GM18873 (cell line): Measurements from ENCODE around the gene ZNF136.

ENCODE experiments used
- ATAC-seq: cut with Tn5 transposase; IDR thresholded peaks from one replicate; pipeline ENCODE4 v1.9.1; 2021; ENCODE audit warnings: mild to moderate bottlenecking, moderate library complexity, moderate number of reproducible peaks; ENCODE audit not compliant: unreplicated experiment, low FRiP score

Gene ZNF136

DNA sequence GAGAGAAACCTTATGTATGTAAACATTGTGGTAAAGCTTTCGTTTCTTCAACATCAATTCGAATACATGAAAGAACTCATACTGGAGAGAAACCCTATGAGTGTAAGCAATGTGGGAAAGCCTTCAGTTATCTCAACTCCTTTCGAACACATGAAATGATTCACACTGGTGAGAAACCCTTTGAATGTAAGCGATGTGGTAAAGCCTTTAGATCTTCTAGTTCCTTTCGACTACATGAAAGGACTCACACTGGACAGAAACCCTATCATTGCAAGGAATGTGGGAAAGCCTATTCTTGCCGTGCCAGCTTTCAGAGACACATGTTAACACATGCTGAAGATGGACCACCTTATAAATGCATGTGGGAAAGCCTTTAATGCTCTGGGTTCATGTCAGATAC lies 24.7 kb downstream of the ZNF136 start:
- ATAC-seq = no peak

DNA sequence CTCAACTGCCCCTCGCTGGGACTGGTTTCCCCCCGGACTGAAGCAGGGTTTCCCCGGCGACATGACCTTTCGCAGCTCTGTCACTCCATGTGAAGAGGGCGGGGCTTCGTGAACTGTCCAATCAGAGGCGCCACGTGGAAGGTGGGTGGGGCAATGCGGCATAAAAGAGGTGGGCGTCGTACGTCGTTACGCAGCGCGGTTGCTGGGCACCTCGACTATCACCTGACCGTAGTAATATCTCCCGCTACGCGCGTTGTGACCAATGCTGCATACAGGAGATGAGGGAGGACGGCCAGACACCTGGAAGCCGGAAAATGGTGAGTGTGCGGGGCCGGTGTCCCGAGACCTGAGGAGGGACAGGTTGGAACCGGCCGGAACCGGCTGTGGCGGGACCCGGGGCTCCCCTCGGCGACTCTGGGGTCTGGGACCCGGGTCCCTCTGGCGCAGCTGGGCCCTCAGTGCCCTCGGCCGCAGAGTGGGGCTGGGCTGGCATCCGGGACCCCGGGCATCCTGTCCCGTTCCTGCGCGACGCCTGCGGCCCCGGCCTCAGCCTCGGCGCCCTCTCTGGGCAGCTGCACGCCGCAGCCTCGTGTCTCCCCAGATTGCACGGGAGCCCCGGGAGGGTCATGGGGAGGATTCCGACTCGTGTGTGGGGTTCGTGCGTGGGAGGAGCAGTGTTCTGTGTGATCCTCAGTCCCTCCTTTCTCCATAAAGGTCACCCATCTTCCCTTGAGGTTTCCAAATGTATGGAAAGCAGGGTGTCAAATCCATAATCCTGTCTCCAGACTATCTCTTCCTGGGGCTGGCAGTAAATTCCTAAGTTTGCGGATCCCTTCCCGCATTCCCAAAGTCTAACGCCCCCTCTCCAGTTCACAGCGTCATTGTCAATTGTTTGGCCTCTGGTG lies 32.2 kb downstream of the ZNF136 start:
- ATAC-seq = no peak

DNA sequence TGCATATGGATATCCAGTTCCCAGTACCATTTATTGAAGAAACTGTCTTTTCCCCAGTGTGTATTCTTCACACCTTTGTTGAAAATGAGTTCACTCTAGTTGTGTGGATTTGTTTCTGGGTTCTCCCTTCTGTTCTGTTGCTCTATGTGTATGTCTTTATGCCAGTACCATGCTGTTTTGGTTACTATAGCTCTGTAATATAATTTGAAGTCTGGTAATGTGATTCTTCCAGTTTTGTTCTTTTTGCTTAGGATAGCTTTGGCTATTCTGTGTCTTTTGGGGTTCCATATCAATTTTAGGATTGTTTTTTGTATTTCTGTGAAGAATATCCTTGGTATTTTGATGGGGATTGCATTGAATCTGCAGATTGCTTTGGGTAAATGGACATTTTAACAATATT lies 35.2 kb downstream of the ZNF136 start:
- ATAC-seq = no peak

DNA sequence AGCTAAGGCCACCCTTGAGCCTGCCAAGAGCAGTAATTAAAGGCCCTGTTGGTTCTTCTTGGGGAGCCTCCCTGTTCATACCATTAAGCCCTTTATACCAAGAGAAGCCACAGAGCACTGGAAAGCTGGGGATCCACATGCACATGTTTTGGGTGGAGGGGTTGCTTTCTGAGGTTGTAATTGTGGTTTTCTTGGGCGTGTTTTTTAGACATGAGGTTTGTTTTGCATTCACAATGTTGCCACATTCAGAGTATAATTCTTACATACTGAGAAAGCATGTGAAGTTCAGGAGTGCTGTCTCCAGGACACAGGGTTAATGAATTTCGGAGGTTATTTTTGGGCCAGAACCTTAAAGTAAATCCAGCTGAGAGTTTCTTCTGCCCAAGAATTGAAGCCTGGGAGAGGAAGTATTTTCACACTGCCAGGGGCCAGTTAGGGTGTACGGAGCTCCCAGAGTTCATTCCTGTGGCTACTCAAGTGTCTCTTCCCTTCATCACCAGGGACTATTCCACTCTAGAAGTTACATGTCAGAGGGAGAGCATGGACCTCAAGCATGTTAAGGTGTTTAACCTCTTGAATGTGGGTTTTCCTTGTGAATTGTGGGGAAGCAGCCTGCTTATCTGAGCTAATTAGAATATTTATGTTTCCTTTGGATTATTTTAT lies 37.0 kb downstream of the ZNF136 start:
- no peak for ATAC-seq

DNA sequence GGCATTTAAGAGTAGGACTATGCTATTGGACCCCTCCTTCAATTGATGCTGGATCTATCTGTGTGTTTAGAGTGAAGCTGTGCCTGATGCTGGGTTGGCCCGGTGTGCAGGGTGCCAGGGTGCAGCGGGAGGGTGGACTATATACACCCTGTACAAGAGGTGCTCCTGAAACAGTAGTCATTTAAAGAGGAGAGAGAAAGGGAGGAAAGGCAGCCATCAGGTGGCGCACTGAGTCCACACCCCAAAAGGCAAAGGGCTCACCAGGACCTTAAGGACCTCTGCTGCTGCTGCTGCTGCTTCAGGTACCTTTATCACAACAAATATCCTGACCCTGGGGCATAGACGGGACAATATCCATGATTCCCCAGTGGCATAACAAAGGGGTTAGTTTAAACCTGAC lies 39.4 kb downstream of the ZNF136 start:
- ATAC-seq = no peak

DNA sequence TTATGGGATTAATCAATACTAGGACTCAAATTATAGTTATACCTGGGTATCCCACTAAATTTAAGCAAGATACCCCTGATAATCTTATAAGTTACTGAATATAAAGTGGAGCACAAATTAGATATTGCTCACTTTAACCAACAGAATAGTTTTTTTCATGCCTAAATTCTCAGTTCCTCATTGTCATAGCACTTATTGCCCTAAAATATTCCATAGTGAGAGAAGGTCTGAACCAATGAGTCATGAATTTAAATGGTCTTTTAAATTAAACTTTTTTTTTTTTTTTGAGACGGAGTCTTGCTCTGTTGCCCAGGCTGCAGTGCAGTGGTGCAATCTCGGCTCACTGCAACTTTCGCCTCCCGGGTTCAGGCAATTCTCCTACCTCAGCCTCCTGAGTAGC lies 42.4 kb downstream of the ZNF136 start:
- no peak for ATAC-seq

DNA sequence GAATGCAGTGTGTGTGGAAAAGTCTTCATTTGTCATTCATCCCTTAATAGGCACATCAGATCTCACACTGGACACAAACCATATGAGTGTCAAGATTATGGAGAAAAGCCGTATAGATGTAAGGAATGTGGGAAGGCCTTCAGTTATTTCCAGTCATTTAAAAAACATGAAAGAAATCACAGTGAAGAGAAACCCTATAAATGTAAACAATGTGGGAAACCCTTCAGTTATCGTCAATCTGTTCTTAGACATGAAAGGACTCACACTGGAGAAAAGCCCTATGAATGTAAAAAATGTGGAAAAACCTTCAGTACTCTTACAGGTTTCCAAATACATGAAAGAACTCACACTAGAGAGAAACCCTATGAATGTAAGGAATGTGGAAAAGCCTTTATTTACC lies 45.3 kb downstream of the ZNF136 start:
- no peak for ATAC-seq

DNA sequence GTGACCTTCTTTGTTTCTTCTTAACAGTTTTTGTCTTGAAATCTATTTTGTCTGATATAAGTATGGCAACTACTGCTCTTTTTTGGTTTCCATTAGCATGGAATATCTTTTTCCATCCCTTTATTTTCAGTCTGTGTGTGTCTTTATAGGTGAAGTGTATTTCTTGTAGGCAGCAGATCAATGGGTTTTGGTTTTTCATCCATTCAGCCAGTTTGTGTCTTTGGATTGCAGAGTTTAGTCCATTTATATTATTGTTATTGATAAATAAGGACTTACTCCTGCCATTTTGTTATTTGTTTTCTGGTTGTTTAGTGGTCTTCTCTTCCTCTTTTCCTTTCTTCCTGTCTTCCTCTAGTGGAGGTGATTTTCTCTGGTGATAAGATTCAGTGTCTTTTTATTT lies 54.4 kb downstream of the ZNF136 start:
- no peak for ATAC-seq

DNA sequence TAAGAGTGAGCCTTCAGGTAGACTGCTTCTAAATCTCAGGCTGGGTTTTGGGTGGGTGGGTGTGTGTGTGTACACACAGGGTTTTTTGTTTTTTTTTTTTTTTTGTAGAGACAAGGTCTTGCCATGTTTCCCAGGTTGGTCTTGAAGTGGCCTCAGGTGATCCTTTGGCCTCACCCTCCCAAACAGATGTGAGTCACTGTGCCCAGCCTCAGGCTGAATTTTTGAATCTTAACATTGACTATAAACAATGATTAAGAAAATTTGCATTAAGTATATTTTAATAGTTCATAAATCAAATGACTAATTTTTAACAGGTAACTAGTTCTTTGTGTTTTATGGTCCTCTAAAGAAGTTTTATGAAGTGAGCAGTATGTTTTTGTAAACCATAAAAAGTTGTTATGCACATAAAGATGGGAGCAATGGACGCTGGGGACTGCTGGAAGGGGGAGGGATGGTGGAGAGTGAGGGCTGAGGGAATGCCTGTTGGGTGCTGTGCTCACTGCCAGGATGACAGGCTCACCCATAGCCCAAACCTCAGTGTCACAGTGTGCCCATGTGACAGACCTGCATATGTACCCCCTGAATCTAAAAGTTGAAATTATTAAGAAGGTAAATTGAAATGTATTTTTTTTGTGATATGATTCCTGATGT lies 60.2 kb downstream of the ZNF136 start:
- ATAC-seq = no peak

DNA sequence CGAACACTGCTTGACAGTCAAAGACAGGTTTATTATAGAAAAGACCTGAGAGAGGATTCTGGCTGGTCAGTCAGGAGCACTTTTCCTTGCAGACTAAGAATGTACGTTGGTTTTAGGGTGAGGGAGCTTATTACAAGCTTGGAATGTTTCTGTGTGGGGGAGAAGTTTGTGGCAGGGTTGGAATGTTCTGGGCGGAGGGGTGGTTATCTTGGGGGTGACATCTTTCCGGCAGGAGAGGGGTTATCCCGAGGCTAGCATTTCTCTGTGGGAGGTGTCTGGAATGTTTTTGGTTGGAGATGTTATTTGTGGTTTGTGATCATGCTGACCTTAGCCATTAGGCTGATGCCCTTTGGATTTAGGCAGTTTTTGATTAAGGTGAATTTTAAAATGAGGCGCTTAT lies 61.8 kb downstream of the ZNF136 start:
- no peak for ATAC-seq

DNA sequence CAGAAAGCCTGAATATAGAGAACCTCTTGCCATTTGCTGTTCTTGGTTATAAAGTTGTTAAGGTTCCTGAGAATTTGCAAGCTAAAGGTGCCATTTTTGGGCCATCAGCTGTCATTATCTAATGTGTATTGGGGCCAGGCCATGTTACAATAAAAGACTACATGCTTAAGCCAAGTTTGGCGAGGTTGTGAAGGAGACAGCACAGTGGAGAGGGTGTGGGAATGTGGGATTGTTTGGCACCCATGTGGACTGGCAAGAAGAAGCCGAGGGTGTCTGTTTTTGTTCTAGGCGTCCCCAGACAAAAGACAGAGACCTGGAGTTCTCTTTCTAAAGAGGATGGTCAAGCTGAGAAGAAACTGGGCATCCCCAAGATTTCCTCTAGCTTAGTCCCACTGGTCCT lies 67.1 kb downstream of the ZNF136 start:
- no peak for ATAC-seq

DNA sequence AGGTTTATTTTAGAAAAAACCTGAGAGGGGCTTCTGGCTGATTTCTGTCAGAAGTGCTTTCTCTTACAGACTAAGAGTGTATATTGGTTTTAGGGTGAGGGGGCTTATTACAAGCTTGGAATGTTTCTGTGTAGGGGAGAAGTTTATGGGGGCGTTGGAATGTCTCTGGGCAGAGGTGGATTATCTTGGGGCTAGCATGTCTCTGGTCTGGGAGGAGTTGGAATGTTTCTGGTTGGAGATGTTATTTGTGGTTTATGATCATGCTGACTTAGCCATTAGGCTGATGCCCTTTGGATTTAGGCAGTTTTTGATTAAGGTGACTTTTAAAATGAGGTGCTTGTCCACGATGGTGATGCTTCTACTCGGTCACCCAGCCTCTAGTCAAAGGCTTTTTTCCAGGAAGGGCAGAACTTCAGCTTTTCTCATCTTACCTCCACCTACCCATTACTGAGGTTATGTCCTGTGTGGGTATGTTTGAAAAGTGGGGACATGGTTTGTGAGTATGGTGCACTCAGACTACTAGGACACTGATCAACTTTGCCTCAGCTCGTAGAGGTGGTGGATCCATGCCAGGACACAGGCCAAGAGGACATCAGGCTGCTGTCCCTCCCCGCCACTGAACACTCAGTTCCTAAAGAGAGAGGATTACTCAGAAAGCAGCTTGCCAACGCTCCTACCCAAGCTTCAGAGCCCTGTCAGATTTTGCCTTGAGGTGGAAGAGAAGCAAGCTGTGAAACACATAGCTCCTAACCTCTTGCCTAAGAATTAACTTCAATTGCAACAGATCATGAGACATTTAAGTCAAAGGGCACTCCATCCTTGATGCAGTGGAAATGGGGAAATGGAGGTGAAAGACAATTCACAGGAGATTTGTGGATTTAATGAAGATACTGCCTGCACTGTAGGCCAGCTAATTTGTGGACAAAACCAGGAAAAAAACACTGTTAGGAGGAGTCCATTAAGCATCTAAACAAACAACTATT lies 68.1 kb downstream of the ZNF136 start:
- no peak for ATAC-seq

DNA sequence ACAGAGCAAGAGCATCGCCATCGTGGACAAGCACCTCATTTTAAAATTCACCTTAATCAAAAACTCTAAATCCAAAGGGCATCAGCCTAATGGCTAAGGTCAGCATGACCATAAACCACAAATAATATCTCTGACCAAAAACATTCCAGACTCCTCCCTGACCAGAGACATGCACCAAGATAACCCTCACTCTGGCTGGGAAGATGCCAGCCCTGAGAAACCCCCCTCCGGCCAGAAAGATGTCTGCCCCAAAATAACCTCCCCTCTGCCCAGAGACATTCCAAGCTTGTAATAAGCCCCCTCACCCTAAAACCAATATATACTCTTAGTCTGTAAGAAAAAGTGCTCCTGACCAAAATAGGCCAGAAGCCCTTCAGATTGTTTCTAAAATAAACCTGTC lies 70.1 kb downstream of the ZNF136 start:
- ATAC-seq = no peak

DNA sequence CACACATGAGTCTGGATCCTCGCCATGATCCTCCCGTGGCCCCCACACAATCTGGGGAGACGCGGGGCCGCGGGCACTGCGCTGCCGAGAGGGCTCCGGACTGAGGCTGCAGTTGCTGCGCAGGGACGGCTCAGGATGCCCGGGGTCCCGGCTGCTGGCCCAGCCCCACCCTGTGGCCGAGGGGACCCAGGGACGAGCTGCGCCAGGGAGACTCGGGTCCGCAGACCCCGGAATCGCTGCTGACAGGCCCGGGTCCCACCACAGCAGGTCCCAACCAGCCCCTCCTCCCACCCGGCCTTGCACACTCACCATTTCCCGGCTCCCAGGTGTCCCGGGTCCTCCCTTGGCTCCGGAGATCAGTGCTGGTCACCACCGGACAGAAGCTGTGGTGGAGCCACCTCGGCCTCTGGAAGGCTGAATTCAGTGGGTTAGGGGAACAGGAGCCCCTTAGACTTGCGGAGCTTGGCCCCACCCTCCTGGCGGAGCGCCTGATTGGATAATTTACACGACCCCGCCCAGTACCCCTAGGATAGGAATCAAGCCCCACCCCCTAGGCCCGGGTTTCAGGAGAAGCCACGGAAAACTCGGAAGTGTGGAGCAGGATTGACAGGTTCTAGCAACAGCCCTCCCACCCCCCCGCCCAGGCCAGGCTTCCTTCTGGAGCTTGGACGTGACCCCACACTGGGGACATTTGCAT lies 74.4 kb downstream of the ZNF136 start:
- no peak for ATAC-seq
